Pons (tissue), 1 donor: ENCODE data around the gene PLBD2.
A peak's percentile ranks its signal among the peaks of the same experiment; 100 is the strongest.

Experiments
- DNase-seq: peaks from one replicate; pipeline ENCODE4 v3.0.0-alpha.2; 2016; ENCODE audit warnings: low spot score

The PLBD2 gene

GRCh38 chr12:113358381-113359132, at the start of gene PLBD2:
Gene PLBD2 (plus strand): TSS chr12:113358587. CDS start chr12:113358601, 14 bp downstream.
- peak; percentile 86 for DNase-seq

- no peak for DNase-seq
These were observed 47.9 kb upstream of the PLBD2 start for GRCh38 chr12:113310489-113310888.

GRCh38 chr12:113314121-113314529, 44.3 kb upstream of the PLBD2 start:
- no peak for DNase-seq

GRCh38 chr12:113315358-113315757, 43.0 kb upstream of the PLBD2 start:
- no peak for DNase-seq

- no peak for DNase-seq
These were observed 42.2 kb upstream of the PLBD2 start for GRCh38 chr12:113316155-113316554.

GRCh38 chr12:113317122-113317521, 41.3 kb upstream of the PLBD2 start:
- no peak for DNase-seq

- no peak for DNase-seq
These were observed 40.2 kb upstream of the PLBD2 start for GRCh38 chr12:113318046-113318656.

GRCh38 chr12:113318900-113319628, 39.3 kb upstream of the PLBD2 start:
- DNase-seq, result no peak

- DNase-seq, result no peak
These were observed 38.0 kb upstream of the PLBD2 start for GRCh38 chr12:113320401-113320800.

- no peak for DNase-seq
These were observed 36.0 kb upstream of the PLBD2 start for GRCh38 chr12:113322343-113322742.

- DNase-seq, result no peak
These were observed 32.5 kb upstream of the PLBD2 start for GRCh38 chr12:113325916-113326315.

GRCh38 chr12:113326775-113327395, 31.5 kb upstream of the PLBD2 start:
- no peak for DNase-seq

- DNase-seq, result no peak
These were observed 30.0 kb upstream of the PLBD2 start for GRCh38 chr12:113328368-113328889.

GRCh38 chr12:113329022-113329790, 29.2 kb upstream of the PLBD2 start:
- DNase-seq, result no peak

- no peak for DNase-seq
These were observed 28.5 kb upstream of the PLBD2 start for GRCh38 chr12:113329791-113330417.

- no peak for DNase-seq
These were observed 27.9 kb upstream of the PLBD2 start for GRCh38 chr12:113330505-113330904.

- no peak for DNase-seq
These were observed 25.5 kb upstream of the PLBD2 start for GRCh38 chr12:113332688-113333417.

- no peak for DNase-seq
These were observed 25.0 kb upstream of the PLBD2 start for GRCh38 chr12:113333418-113333750.

GRCh38 chr12:113333877-113334785, 24.3 kb upstream of the PLBD2 start:
- peak; percentile 24 for DNase-seq
